ENCODE results near the gene IFNGR2. TPM values are rescaled to one million over a fixed set of nuclear protein-coding genes. Genes with fewer than 3 reads are reported as not detected.

IFNGR2 gene
- total RNA-seq, 1 experiment from 2014 or later = 47.9 TPM

- ATAC-seq (no peak), DNase-seq (ENCODE audit: low read depth, low spot score) (no peak)
- Histone ChIP-seq H3K27ac (ENCODE audit: low read length) (peak overlapping the region; percentile 84), H3K4me3 (ENCODE audit: low read depth in 2 of 2, low read length in 2 of 2) (peak overlapping the region; percentile 80), H3K36me3 (ENCODE audit: control insufficient read depth, insufficient read depth, low read length) (no peaks in the 10 kb centered on the region; the same call in 1 of the 2 replicates), H3K9me3 (ENCODE audit: control insufficient read depth, insufficient read depth, low read depth, low read length) (no peaks in the 10 kb centered on the region), H3K4me1 (ENCODE audit: control insufficient read depth, insufficient read depth, low read length) (no peaks in the 10 kb centered on the region; the same call in 1 of the 2 replicates), H3K27me3 (ENCODE audit: control insufficient read depth, insufficient read depth, low read length) (no peaks in the 10 kb centered on the region)
- intact Hi-C loops (cut with micrococcal nuclease; ENCODE audit: unreplicated experiment) = no loop called here
- in situ Hi-C loops (cut with HindIII; ENCODE audit: low pct_unique_long_range_greater_than_20kb, low sequenced_read_pairs) = no loop called here
- TSS peak; percentile 86 for BruUV-seq (replicated peaks)
- no peak for TF ChIP-seq REST (IDR thresholded peaks at IDR 0.05; ENCODE audit: insufficient read depth in 1 of 2, low read depth in 2 of 2, low read length in 1 of 2)
- TF ChIP-seq SIN3A (IDR thresholded peaks at IDR 0.05; ENCODE audit: borderline replicate concordance, insufficient read depth, low read depth, low read length) = no peak
- TF ChIP-seq TCF7L2 (IDR thresholded peaks at IDR 0.05; ENCODE audit: low read depth, low read length) = no peak
- TF ChIP-seq CTCF (IDR thresholded peaks at IDR 0.05) = no peak
- no peak for TF ChIP-seq POLR2AphosphoS5 (IDR thresholded peaks at IDR 0.05; ENCODE audit: low read depth, low read length)
- ChIA-PET CTCF (interaction anchor here (0.6 kb wide), 1 partner anchor 156 kb away, joined by 3 read pairs; the partner anchor contains the start of gene IFNAR1), POLR2A (interaction anchor here (0.9 kb wide), 1 partner anchor 11 kb away, joined by 6 read pairs; the partner anchor contains the start of gene DNAJC28)
Measured at GRCh38 chr21:33480481-33481103, 77.4 kb downstream of the IFNGR2 start.

- POLR2A ChIA-PET = no interaction called here
- no peaks in the 10 kb centered on the region for H3K27me3 ChIP-seq (ENCODE audit: control insufficient read depth, insufficient read depth, low read length)
- no peak overlapping the region for H3K4me3 ChIP-seq (ENCODE audit: low read depth in 2 of 2, low read length in 2 of 2)
- ATAC-seq (no peak), DNase-seq (ENCODE audit: low read depth, low spot score) (no peak)
- no TSS peak for BruUV-seq (replicated peaks)
- H3K36me3 ChIP-seq (ENCODE audit: control insufficient read depth, insufficient read depth, low read length) = no peaks in the 10 kb centered on the region; the same call in 1 of the 2 replicates
- intact Hi-C loops (cut with micrococcal nuclease; ENCODE audit: unreplicated experiment) = no loop called here
- CTCF ChIA-PET = no interaction called here
- H3K9me3 ChIP-seq (ENCODE audit: control insufficient read depth, insufficient read depth, low read depth, low read length) = no peaks in the 10 kb centered on the region
- in situ Hi-C loops (cut with HindIII; ENCODE audit: low pct_unique_long_range_greater_than_20kb, low sequenced_read_pairs) = no loop called here
- no peak overlapping the region for H3K27ac ChIP-seq (ENCODE audit: low read length)
- TF ChIP-seq TCF7L2 (IDR thresholded peaks at IDR 0.05; ENCODE audit: low read depth, low read length) = no peak
- no peak for TF ChIP-seq POLR2AphosphoS5 (IDR thresholded peaks at IDR 0.05; ENCODE audit: low read depth, low read length)
- TF ChIP-seq SIN3A (IDR thresholded peaks at IDR 0.05; ENCODE audit: borderline replicate concordance, insufficient read depth, low read depth, low read length) = no peak
- no peak for TF ChIP-seq CTCF (IDR thresholded peaks at IDR 0.05)
- no peak for TF ChIP-seq REST (IDR thresholded peaks at IDR 0.05; ENCODE audit: insufficient read depth in 1 of 2, low read depth in 2 of 2, low read length in 1 of 2)
- no peaks in the 10 kb centered on the region; the same call in 1 of the 2 replicates for H3K4me1 ChIP-seq (ENCODE audit: control insufficient read depth, insufficient read depth, low read length)
Measured at GRCh38 chr21:33481314-33481943, 78.2 kb downstream of the IFNGR2 start.
